ENCODE results near the gene SP6. TPM values are rescaled to one million over a fixed set of nuclear protein-coding genes. Genes with fewer than 3 reads are reported as not detected.

Gene SP6
- total and polyA plus RNA-seq, 2 of the 4 experiments (the other 2 are of a cell fraction), result under 0.01 to 0.31 TPM

- ChIA-PET CTCF (no interaction called here), POLR2A (ENCODE audit: unreplicated experiment) (no interaction called here)
- Histone ChIP-seq H3K79me1 (ENCODE audit: low read depth in 1 of 2, low read length in 2 of 2) (no peaks in the 10 kb centered on the region), H2AFZ (replicated peaks; ENCODE audit: low read length, poor library complexity) (no peak overlapping the region), H2AK5ac (ENCODE audit: low read depth, low read length) (no peak overlapping the region), H3K36me3 (ENCODE audit: control insufficient read depth, insufficient read depth, low read length) (peaks cover 62% of the 10 kb centered on the region), H2BK20ac (ENCODE audit: low read depth, low read length) (no peak overlapping the region), H3K4ac (ENCODE audit: low read depth, low read length) (no peak overlapping the region), H3K23ac (ENCODE audit: low read depth, low read length) (no peak overlapping the region), H2AK9ac (replicated peaks; ENCODE audit: low read depth, low read length, poor library complexity) (no peak overlapping the region), H3K27ac (ENCODE audit: insufficient read depth, low read length) (no peak overlapping the region), H4K20me1 (ENCODE audit: insufficient read depth, low read length) (peaks cover 37% of the 10 kb centered on the region), H3K14ac (replicated peaks; ENCODE audit: low read depth, low read length) (no peak overlapping the region), H2BK15ac (ENCODE audit: low read depth, low read length) (no peak overlapping the region), H4K5ac (ENCODE audit: low read depth, low read length) (no peak overlapping the region), H3K4me2 (ENCODE audit: low read depth, low read length) (no peak overlapping the region), H3K56ac (ENCODE audit: extremely low read depth, insufficient read depth, low read length) (no peak overlapping the region), H3K9me1 (ENCODE audit: insufficient read depth, low read length) (0 out of 2 replicates have a peak, but pooled peaks cover 2% of the 10 kb centered on the region), H3K4me1 (ENCODE audit: control insufficient read depth, insufficient read depth, low read length) (peaks cover 3% of the 10 kb centered on the region; the same call in 1 of the 2 replicates), H3K18ac (ENCODE audit: low read depth, low read length) (no peak overlapping the region), H3K9me3 (ENCODE audit: control insufficient read depth, insufficient read depth, low read length) (no peaks in the 10 kb centered on the region), H3K4me3 (ENCODE audit: insufficient read depth, low read depth, low read length) (no peak overlapping the region), H3K9ac (ENCODE audit: low read depth, low read length) (no peak overlapping the region), H3K27me3 (ENCODE audit: control insufficient read depth, insufficient read depth, low read length) (no peaks in the 10 kb centered on the region), H4K91ac (ENCODE audit: insufficient read depth, low read depth, low read length) (no peak overlapping the region), H2BK120ac (ENCODE audit: low read depth, low read length) (no peak overlapping the region), H4K8ac (ENCODE audit: low read depth in 2 of 2, low read length in 2 of 2) (no peak overlapping the region), H2BK5ac (ENCODE audit: low read depth, low read length, poor library complexity, severe bottlenecking) (no peak overlapping the region)
- dilution Hi-C loops (cut with HindIII; ENCODE audit: low sequenced_read_pairs, unreplicated experiment), result no loop called here
- no peak for TF ChIP-seq RAD21 (IDR thresholded peaks at IDR 0.05; ENCODE audit: low read length)
- no peak for TF ChIP-seq USF2 (IDR thresholded peaks at IDR 0.05; ENCODE audit: low read depth, low read length)
- TF ChIP-seq MAZ (IDR thresholded peaks at IDR 0.05; ENCODE audit: borderline replicate concordance, low read depth, low read length), result no peak
- TF ChIP-seq RCOR1 (IDR thresholded peaks at IDR 0.05; ENCODE audit: insufficient replicate concordance, low read length), result no peak
- TF ChIP-seq NFE2L2 (IDR thresholded peaks at IDR 0.05; ENCODE audit: low read depth, low read length), result no peak
- TF ChIP-seq BHLHE40 (IDR thresholded peaks at IDR 0.05; ENCODE audit: low read depth, low read length), result no peak
- no peak for TF ChIP-seq CTCF (conservative IDR thresholded peaks at IDR 0.05; ENCODE audit: low read depth, low read length)
- TF ChIP-seq CHD1 (IDR thresholded peaks at IDR 0.05; ENCODE audit: low read depth, low read length), result no peak
- no peak for TF ChIP-seq FOS (IDR thresholded peaks at IDR 0.05; ENCODE audit: low read depth, low read length)
- TF ChIP-seq CEBPB (IDR thresholded peaks at IDR 0.05; ENCODE audit: low read depth, low read length), result no peak
- no peak for TF ChIP-seq MAFK (IDR thresholded peaks at IDR 0.05; ENCODE audit: low read depth, low read length)
- TF ChIP-seq RFX5 (IDR thresholded peaks at IDR 0.05; ENCODE audit: low read depth, low read length), result no peak
- TF ChIP-seq, protein P1, sequence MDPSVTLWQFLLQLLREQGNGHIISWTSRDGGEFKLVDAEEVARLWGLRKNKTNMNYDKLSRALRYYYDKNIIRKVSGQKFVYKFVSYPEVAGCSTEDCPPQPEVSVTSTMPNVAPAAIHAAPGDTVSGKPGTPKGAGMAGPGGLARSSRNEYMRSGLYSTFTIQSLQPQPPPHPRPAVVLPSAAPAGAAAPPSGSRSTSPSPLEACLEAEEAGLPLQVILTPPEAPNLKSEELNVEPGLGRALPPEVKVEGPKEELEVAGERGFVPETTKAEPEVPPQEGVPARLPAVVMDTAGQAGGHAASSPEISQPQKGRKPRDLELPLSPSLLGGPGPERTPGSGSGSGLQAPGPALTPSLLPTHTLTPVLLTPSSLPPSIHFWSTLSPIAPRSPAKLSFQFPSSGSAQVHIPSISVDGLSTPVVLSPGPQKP (IDR thresholded peaks at IDR 0.05; ENCODE audit: borderline replicate concordance, low read depth, low read length), result no peak
- TF ChIP-seq MXI1 (IDR thresholded peaks at IDR 0.05; ENCODE audit: borderline replicate concordance, low read depth, low read length), result no peak
- no TSS peak for BruUV-seq (replicated peaks)
- ATAC-seq (ENCODE audit: low read depth) (no peak), DNase-seq (no peak)
- in situ Hi-C loops (cut with MboI; ENCODE audit: low sequenced_read_pairs), result no loop called here
- intact Hi-C loops (cut with micrococcal nuclease), result no loop called here
- 94% methylated on average over 14 of the region's 22 CpGs; no CpG with 5 or more reads in 1 of the 2 experiments for WGBS, 2 experiments (ENCODE audit: extremely low coverage in 2 of 2, insufficient read length in 1 of 2)
Observed at GRCh38 chr17:47813512-47814031, 37.4 kb downstream of the SP6 start.
